DND-41 (cell line): ENCODE data around the gene SPDYE4.

Experiments used
- CTCF ChIP-seq: IDR thresholded peaks from 2 replicates; pipeline ENCODE4 v1.5.1; 2012; ENCODE audit warnings: borderline replicate concordance, low read length, moderate library complexity, mild to moderate bottlenecking; ENCODE audit not compliant: poor library complexity, severe bottlenecking; ENCODE audit errors: extremely low read depth
- EZH2 ChIP-seq: IDR thresholded peaks from 3 replicates; pipeline ENCODE4 v1.6.1; 2012; ENCODE audit warnings: borderline replicate concordance, low read depth, mild to moderate bottlenecking, moderate library complexity, low read length, inconsistent platforms; ENCODE audit not compliant: severe bottlenecking

- TF ChIP-seq CTCF (no peak), EZH2 (no peak)
Measured at GRCh38 chr17:8725881-8726876, 32.2 kb downstream of the SPDYE4 start.
